ENCODE results near the gene HCAR3.
"Not testable (repeated sequence)": the region's sequence is repeated elsewhere in the genome, so short reads cannot be mapped to it uniquely, and the experiment has no call there.

HCAR3 gene

GRCh38 chr12:122722387-122722786 is 5.8 kb upstream of the HCAR3 start:
- no peak for DNase-seq

GRCh38 chr12:122721057-122721545 is 4.5 kb upstream of the HCAR3 start:
- no peak for DNase-seq

- not testable (repeated sequence) for DNase-seq
These were observed 1.4 kb downstream of the HCAR3 start for GRCh38 chr12:122715211-122715610.

GRCh38 chr12:122713491-122714188 is 3.0 kb downstream of the HCAR3 start:
- DNase-seq = not testable (repeated sequence)

- DNase-seq = not testable (repeated sequence)
These were observed 5.3 kb downstream of the HCAR3 start for GRCh38 chr12:122711266-122711665.

- DNase-seq = not testable (repeated sequence)
These were observed 6.3 kb downstream of the HCAR3 start for GRCh38 chr12:122710341-122710740.

GRCh38 chr12:122709287-122709686 is 7.3 kb downstream of the HCAR3 start:
- not testable (repeated sequence) for DNase-seq

- DNase-seq = not testable (repeated sequence)
These were observed 12.8 kb downstream of the HCAR3 start for GRCh38 chr12:122703841-122704240.

GRCh38 chr12:122702890-122703611 is 13.6 kb downstream of the HCAR3 start, which contains the start of gene HCAR2:
Gene HCAR2 (minus strand): TSS chr12:122703357. CDS start chr12:122703283, 74 bp downstream.
- DNase-seq = peak in 3 of 56 donors; percentile 1 to 10 (median 5)

- not testable (repeated sequence) for DNase-seq
These were observed 15.1 kb downstream of the HCAR3 start for GRCh38 chr12:122701481-122701880.

- not testable (repeated sequence) for DNase-seq
These were observed 16.4 kb downstream of the HCAR3 start for GRCh38 chr12:122700038-122700710.

GRCh38 chr12:122696922-122697321 is 19.7 kb downstream of the HCAR3 start:
- not testable (repeated sequence) for DNase-seq

GRCh38 chr12:122691566-122691965 is 25.0 kb downstream of the HCAR3 start:
- no peak for DNase-seq

GRCh38 chr12:122688291-122688690 is 28.3 kb downstream of the HCAR3 start:
- no peak for DNase-seq

- no peak for DNase-seq
These were observed 29.5 kb downstream of the HCAR3 start for GRCh38 chr12:122687086-122687485.

GRCh38 chr12:122686538-122686937 is 30.1 kb downstream of the HCAR3 start:
- DNase-seq = no peak

- no peak for DNase-seq
These were observed 32.3 kb downstream of the HCAR3 start for GRCh38 chr12:122684297-122684813.

- peak in 4 of 56 donors; percentile 0 to 10 (median 4) for DNase-seq
These were observed 34.8 kb downstream of the HCAR3 start for GRCh38 chr12:122681814-122682213.

GRCh38 chr12:122680989-122681388 is 35.6 kb downstream of the HCAR3 start:
- not testable (repeated sequence) for DNase-seq

- DNase-seq = not testable (repeated sequence)
These were observed 39.8 kb downstream of the HCAR3 start for GRCh38 chr12:122676781-122677180.

GRCh38 chr12:122676015-122676414 is 40.6 kb downstream of the HCAR3 start:
- not testable (repeated sequence) for DNase-seq

- no peak for DNase-seq
These were observed 44.1 kb downstream of the HCAR3 start for GRCh38 chr12:122672515-122672914.

All from amygdala (tissue), 56 donors.